ENCODE results near the gene PLCXD1. TPM values are rescaled to one million over a fixed set of nuclear protein-coding genes. Genes with fewer than 3 reads are reported as not detected.
"Not testable (repeated sequence)": the region's sequence is repeated elsewhere in the genome, so short reads cannot be mapped to it uniquely, and the experiment has no call there.

Gene PLCXD1
- total RNA-seq, 1 experiment from 2014 or later, result 1.9 TPM

DNA sequence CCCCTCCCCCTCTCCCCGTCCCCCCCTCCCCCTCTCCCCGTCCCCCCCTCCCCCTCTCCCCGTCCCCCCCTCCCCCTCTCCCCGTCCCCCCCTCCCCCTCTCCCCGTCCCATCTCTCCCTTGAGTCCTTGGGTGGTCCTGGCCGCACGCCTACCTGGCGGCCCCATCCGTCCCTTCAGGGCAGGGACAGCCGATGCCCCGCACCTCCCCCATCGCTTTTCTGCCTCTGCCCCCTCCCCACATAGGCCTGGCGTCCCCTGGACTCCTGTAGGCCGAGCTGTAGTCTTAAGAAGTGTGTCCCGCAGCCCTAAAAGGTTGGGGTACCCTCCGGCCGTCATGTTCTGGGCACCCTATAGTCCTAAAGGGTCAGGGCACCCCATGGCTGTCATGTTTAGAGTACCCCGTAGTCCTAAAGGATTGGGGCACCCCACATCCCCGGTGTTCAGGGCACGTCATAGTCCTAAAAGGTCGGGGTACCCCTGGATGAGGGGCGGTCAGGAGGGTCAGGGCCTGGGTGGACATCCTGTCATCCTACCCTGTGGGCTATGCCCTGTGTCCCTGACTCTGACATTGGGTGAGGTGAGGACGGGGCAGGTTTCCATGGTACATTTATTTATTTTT lies 48.2 kb downstream of the PLCXD1 start:
- no peak for DNase-seq (ENCODE audit: low read depth)
- in situ Hi-C loops (cut with HindIII; ENCODE audit: low pct_unique_long_range_greater_than_20kb, low sequenced_read_pairs), result no loop called here

DNA sequence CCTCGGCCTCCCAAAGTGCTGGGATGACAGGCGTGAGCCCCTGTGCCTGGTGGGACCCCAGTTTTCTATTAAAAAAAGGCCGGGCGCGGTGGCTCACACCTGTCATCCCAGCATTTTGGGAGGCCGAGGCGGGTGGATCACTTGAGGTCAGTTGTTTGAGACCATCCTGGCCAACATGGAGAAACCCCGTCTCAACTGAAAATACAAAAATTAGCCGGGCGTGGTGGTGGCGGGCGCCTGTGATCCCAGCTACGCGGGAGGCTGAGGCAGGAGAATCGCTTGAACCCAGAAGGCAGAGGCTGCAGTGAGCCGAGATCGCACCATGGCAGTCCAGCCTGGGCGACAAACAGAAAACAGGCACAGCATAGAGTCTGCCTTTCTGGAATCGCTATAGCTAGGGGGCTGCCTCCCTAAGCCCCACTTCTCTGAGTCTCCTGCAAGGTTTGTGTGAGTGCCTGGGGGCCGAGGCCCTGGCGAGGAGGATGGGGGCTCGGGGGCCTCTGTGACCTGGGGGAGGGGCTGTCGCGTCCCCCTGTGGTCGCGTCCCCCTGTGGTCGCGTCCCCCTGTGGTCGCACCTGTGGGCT lies 49.1 kb downstream of the PLCXD1 start:
- in situ Hi-C loops (cut with HindIII; ENCODE audit: low pct_unique_long_range_greater_than_20kb, low sequenced_read_pairs); DNase-seq (ENCODE audit: low read depth): not testable (repeated sequence)

GRCh38 chrX:330726-331150 lies 49.6 kb downstream of the PLCXD1 start:
- in situ Hi-C loops (cut with HindIII; ENCODE audit: low pct_unique_long_range_greater_than_20kb, low sequenced_read_pairs), result no loop called here

GRCh38 chrX:331151-331824 lies 50.1 kb downstream of the PLCXD1 start:
- in situ Hi-C loops (cut with HindIII; ENCODE audit: low pct_unique_long_range_greater_than_20kb, low sequenced_read_pairs), result no loop called here
- DNase-seq (ENCODE audit: low read depth), result no peak

More at GRCh38 chrX:330726-331150, 49.6 kb downstream of the PLCXD1 start:
- no peak for DNase-seq (ENCODE audit: low read depth)

DNA sequence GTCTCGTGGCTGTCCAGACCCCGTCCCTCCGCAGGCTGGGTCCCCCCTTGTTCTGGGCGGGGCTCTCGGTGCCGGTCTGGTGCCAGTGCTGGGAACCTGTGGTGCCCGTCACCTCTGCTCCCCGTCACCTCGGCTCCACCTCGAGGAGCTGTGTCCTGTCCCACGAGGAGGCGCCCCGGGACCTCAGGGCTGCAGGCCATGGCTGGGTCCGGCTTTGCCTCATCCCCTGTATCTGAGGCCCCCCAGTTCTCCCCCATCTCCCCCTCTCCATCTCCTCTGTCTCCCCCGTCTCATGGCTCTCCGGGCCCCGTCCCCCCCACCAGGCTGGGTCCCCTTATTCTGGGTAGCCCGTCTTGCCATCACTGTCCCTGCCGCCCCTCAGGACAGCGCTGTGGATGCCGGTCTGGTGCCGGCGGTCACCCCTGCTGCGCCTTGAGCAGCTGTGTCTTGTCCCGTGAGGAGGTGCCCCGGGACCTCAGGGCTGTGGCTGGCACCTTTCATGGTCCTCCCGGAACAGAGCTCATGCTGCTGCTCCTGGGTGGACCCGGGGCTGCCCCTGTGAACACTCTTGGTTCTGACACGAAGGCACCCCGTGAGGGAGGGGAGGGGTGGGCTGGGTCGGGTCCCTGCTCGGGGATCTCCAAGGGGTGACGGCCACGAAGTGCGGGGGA lies 50.8 kb downstream of the PLCXD1 start:
- DNase-seq (ENCODE audit: low read depth), result no peak
- in situ Hi-C loops (cut with HindIII; ENCODE audit: low pct_unique_long_range_greater_than_20kb, low sequenced_read_pairs), result no loop called here

- in situ Hi-C loops (cut with HindIII; ENCODE audit: low pct_unique_long_range_greater_than_20kb, low sequenced_read_pairs), result no loop called here
Observed at GRCh38 chrX:332496-332860, 51.3 kb downstream of the PLCXD1 start.

DNA sequence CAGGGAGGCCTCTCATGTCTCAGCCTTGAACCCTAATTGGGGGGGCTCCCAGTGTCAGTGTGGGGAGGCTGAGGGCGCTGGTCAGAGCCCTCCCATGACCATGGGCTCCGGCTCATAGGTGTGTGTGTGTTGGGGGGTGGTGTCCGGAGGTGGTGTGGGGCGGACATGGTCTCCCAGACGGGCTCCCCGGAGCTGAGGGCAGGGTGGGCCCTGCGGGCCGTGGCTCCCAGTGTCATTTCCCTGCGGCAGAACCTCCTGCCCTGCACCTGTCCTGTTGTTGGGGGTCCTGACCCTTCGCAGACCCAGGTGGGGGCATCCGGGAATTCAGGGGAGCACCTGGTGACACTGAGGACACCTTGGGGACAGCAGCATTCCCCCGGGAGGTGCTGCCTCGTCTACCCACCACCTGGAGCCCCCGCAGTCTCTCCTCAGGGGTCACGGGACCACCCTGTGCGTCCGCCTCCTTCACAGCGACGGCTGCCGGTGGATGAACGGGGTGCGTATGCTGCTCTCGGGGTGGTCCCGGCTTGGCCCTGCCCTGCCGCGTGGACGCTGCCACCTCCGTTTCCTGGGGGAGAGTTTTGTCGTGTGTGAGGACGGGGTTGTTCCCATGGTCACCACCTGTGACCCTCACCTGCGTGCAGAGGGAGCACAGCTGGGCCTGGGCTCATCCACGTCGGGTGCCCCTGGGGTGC lies 51.9 kb downstream of the PLCXD1 start:
- DNase-seq (ENCODE audit: low read depth), result no peak
- in situ Hi-C loops (cut with HindIII; ENCODE audit: low pct_unique_long_range_greater_than_20kb, low sequenced_read_pairs), result no loop called here

More at GRCh38 chrX:332496-332860, 51.3 kb downstream of the PLCXD1 start:
- DNase-seq (ENCODE audit: low read depth), result no peak

DNA sequence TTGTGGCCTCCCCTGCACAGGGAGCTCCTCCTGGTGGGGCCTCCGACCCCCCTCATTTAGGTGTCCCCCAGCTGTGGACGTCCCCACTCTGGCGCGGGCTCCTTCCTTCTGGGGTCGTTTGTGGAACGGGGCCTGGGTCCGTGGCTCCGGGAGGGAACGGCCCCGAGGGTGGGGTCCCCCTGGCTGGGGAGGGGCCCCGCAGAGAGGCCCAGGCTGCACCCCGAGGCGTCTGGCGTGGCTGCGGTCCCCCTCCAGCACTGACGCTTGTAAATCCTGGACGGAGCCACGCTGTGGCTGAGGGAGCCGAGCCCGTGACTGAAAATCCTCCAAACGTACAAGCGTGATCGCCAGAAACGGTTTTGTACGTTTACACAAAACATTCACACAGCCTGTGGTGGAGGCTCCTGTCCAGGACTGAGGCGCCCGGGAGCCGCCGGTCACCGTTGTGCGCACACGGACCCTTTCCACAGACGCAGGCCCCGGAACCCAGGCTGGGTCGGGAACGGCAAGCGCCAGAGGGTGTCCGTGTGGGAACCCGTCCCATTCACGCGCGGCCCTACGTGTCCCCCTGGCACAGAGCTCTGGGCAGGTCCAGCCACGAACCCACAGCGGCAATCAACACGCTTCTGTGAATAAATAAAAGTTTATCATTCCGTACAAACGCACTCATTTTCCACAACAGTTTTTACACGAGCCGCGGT lies 52.6 kb downstream of the PLCXD1 start:
- in situ Hi-C loops (cut with HindIII; ENCODE audit: low pct_unique_long_range_greater_than_20kb, low sequenced_read_pairs), result no loop called here
- DNase-seq (ENCODE audit: low read depth), result no peak

GRCh38 chrX:334331-334891 lies 53.2 kb downstream of the PLCXD1 start:
- DNase-seq (ENCODE audit: low read depth), result no peak
- in situ Hi-C loops (cut with HindIII; ENCODE audit: low pct_unique_long_range_greater_than_20kb, low sequenced_read_pairs), result no loop called here

- in situ Hi-C loops (cut with HindIII; ENCODE audit: low pct_unique_long_range_greater_than_20kb, low sequenced_read_pairs), result no loop called here
- DNase-seq (ENCODE audit: low read depth), result no peak
Observed at GRCh38 chrX:334971-335757, 54.0 kb downstream of the PLCXD1 start.

GRCh38 chrX:335758-336155 lies 54.6 kb downstream of the PLCXD1 start:
- no peak for DNase-seq (ENCODE audit: low read depth)
- in situ Hi-C loops (cut with HindIII; ENCODE audit: low pct_unique_long_range_greater_than_20kb, low sequenced_read_pairs), result no loop called here

DNA sequence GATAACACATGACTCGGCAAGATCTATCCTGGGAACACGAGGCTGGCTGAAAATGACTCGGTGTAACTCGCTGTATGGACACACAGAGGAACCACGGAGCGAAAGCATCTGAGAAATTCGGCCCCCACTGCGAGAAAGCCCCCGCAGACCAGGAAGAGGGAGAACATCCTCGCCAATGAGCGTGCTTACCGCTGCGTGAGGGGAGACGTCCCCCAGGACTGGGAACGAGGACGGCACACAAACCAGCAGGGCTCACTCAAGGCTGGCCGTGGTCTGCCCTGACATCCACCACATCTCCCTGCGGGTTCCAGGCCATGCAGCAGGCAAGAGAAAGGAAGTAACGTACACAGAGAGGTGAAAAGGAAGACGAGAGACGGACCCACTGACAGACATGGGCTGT lies 55.0 kb downstream of the PLCXD1 start:
- DNase-seq (ENCODE audit: low read depth), result no peak
- in situ Hi-C loops (cut with HindIII; ENCODE audit: low pct_unique_long_range_greater_than_20kb, low sequenced_read_pairs), result no loop called here

GRCh38 chrX:337331-337831 lies 56.2 kb downstream of the PLCXD1 start:
- in situ Hi-C loops (cut with HindIII; ENCODE audit: low pct_unique_long_range_greater_than_20kb, low sequenced_read_pairs), result no loop called here
- DNase-seq (ENCODE audit: low read depth), result no peak

GRCh38 chrX:338281-338835 lies 57.2 kb downstream of the PLCXD1 start:
- in situ Hi-C loops (cut with HindIII; ENCODE audit: low pct_unique_long_range_greater_than_20kb, low sequenced_read_pairs), result no loop called here
- DNase-seq (ENCODE audit: low read depth), result no peak

GRCh38 chrX:338836-339400 lies 57.7 kb downstream of the PLCXD1 start:
- in situ Hi-C loops (cut with HindIII; ENCODE audit: low pct_unique_long_range_greater_than_20kb, low sequenced_read_pairs), result no loop called here
- no peak for DNase-seq (ENCODE audit: low read depth)

GRCh38 chrX:340121-340520 lies 58.9 kb downstream of the PLCXD1 start:
- in situ Hi-C loops (cut with HindIII; ENCODE audit: low pct_unique_long_range_greater_than_20kb, low sequenced_read_pairs), result no loop called here
- DNase-seq (ENCODE audit: low read depth), result no peak

Data from Caki2 (cell line).